ENCODE measurements around the gene TOMM34.

TOMM34 gene

GRCh38 chr20:44928595-44928994 lies 31.6 kb downstream of the TOMM34 start:
- no peak for TF ChIP-seq CTCF (IDR thresholded peaks at IDR 0.05; ENCODE audit: low read depth, low read length, missing control alignments)
- no peak for DNase-seq
- in situ Hi-C loops (cut with HindIII; ENCODE audit: low pct_ligation_motif_present, low sequenced_read_pairs) = no loop called here
- no peak overlapping the region for H3K27ac ChIP-seq
- no peak overlapping the region for H3K4me3 ChIP-seq (ENCODE audit: low read depth, low read length)
- peaks cover 17% of the 10 kb centered on the region for H3K36me3 ChIP-seq (replicated peaks)
- no peaks in the 10 kb centered on the region for H3K27me3 ChIP-seq (replicated peaks)

GRCh38 chr20:44924541-44924940 lies 35.7 kb downstream of the TOMM34 start:
- peaks cover 23% of the 10 kb centered on the region for H3K36me3 ChIP-seq (replicated peaks)
- DNase-seq = no peak
- H3K27me3 ChIP-seq (replicated peaks) = no peaks in the 10 kb centered on the region
- no peak overlapping the region for H3K4me3 ChIP-seq (ENCODE audit: low read depth, low read length)
- in situ Hi-C loops (cut with HindIII; ENCODE audit: low pct_ligation_motif_present, low sequenced_read_pairs) = no loop called here
- TF ChIP-seq CTCF (IDR thresholded peaks at IDR 0.05; ENCODE audit: low read depth, low read length, missing control alignments) = no peak
- no peak overlapping the region for H3K27ac ChIP-seq

- Histone ChIP-seq H3K4me3 (ENCODE audit: low read depth, low read length) (no peak overlapping the region), H3K36me3 (replicated peaks) (peaks cover 24% of the 10 kb centered on the region), H3K27ac (no peak overlapping the region), H3K27me3 (replicated peaks) (no peaks in the 10 kb centered on the region)
- TF ChIP-seq CTCF (IDR thresholded peaks at IDR 0.05; ENCODE audit: low read depth, low read length, missing control alignments) = no peak
- no peak for DNase-seq
- in situ Hi-C loops (cut with HindIII; ENCODE audit: low pct_ligation_motif_present, low sequenced_read_pairs) = no loop called here
Observed at GRCh38 chr20:44921447-44921846, 38.8 kb downstream of the TOMM34 start.

- no peak overlapping the region for H3K27ac ChIP-seq
- in situ Hi-C loops (cut with HindIII; ENCODE audit: low pct_ligation_motif_present, low sequenced_read_pairs) = no loop called here
- no peak for DNase-seq
- no peak for TF ChIP-seq CTCF (IDR thresholded peaks at IDR 0.05; ENCODE audit: low read depth, low read length, missing control alignments)
- no peaks in the 10 kb centered on the region for H3K27me3 ChIP-seq (replicated peaks)
- no peak overlapping the region for H3K4me3 ChIP-seq (ENCODE audit: low read depth, low read length)
- peaks cover 20% of the 10 kb centered on the region for H3K36me3 ChIP-seq (replicated peaks)
Observed at GRCh38 chr20:44918761-44919160, 41.4 kb downstream of the TOMM34 start.

GRCh38 chr20:44918342-44918741 lies 41.9 kb downstream of the TOMM34 start:
- Histone ChIP-seq H3K36me3 (replicated peaks) (peaks cover 16% of the 10 kb centered on the region), H3K4me3 (ENCODE audit: low read depth, low read length) (no peak overlapping the region), H3K27ac (no peak overlapping the region), H3K27me3 (replicated peaks) (no peaks in the 10 kb centered on the region)
- in situ Hi-C loops (cut with HindIII; ENCODE audit: low pct_ligation_motif_present, low sequenced_read_pairs) = no loop called here
- no peak for DNase-seq
- TF ChIP-seq CTCF (IDR thresholded peaks at IDR 0.05; ENCODE audit: low read depth, low read length, missing control alignments) = no peak

GRCh38 chr20:44917399-44917798 lies 42.8 kb downstream of the TOMM34 start:
- Histone ChIP-seq H3K36me3 (replicated peaks) (peaks cover 14% of the 10 kb centered on the region), H3K27me3 (replicated peaks) (no peaks in the 10 kb centered on the region), H3K27ac (no peak overlapping the region), H3K4me3 (ENCODE audit: low read depth, low read length) (no peak overlapping the region)
- no peak for DNase-seq
- no peak for TF ChIP-seq CTCF (IDR thresholded peaks at IDR 0.05; ENCODE audit: low read depth, low read length, missing control alignments)
- in situ Hi-C loops (cut with HindIII; ENCODE audit: low pct_ligation_motif_present, low sequenced_read_pairs) = no loop called here

Data from brain microvascular endothelial cell (primary cell).